Measurements from ENCODE around the gene TYROBP.

GRCh38 chr19:35901055-35901644, 6.9 kb downstream of the TYROBP start:
- TF ChIP-seq CTCF (IDR thresholded peaks at IDR 0.05) = no peak
- no peak for TF ChIP-seq POLR2A (IDR thresholded peaks at IDR 0.05)
